DND-41 (cell line): ENCODE data around the gene KRT28.

Experiments used
- ATAC-seq: fragments of 200-7000 bp; cut with Tn5 transposase; 3 replicates; pipeline ENCODE4 v1.9.1; 2021; ENCODE audit warnings: low read depth; ENCODE audit not compliant: insufficient read depth
- DNase-seq: peaks from one replicate; pipeline ENCODE4 v3.0.0-alpha.2; 2020
- H2AFZ ChIP-seq: 2 replicates; pipeline ENCODE4 v1.6.0; 2012; ENCODE audit warnings: low read depth, low read length
- H3K27ac ChIP-seq: 2 replicates; pipeline ENCODE4 v1.5.1; 2012; ENCODE audit warnings: low read length, inconsistent platforms
- H3K27me3 ChIP-seq: fragments of 200-600 bp; sonication (generic); 2 replicates; pipeline ENCODE4 v1.6.0; 2012; ENCODE audit warnings: low read length, mild to moderate bottlenecking, inconsistent platforms; ENCODE audit not compliant: insufficient read depth, poor library complexity
- H3K36me3 ChIP-seq: 2 replicates; pipeline ENCODE4 v1.5.1; 2012; ENCODE audit warnings: low read length, inconsistent platforms; ENCODE audit not compliant: insufficient read depth
- H3K4me1 ChIP-seq: 2 replicates; pipeline ENCODE4 v1.5.1; 2012; ENCODE audit warnings: mild to moderate bottlenecking, low read length; ENCODE audit not compliant: insufficient read depth
- H3K4me2 ChIP-seq: 2 replicates; pipeline ENCODE4 v1.6.0; 2012; ENCODE audit warnings: mild to moderate bottlenecking, moderate library complexity, low read length, inconsistent platforms; ENCODE audit not compliant: insufficient read depth
- H3K4me3 ChIP-seq, 2 experiments: fragments of 200-600 bp in 1 of 2; shearing (Covaris generic) in 1 of 2; 2 replicates each; pipeline ENCODE4 v1.5.1; 2012 to 2016; ENCODE audit warnings: inconsistent platforms in 2 of 2, low read length in 2 of 2, mild to moderate bottlenecking in 2 of 2, low read depth in 1 of 2, moderate library complexity in 1 of 2
- H3K79me2 ChIP-seq: 2 replicates; pipeline ENCODE4 v1.6.0; 2012; ENCODE audit warnings: low read length, inconsistent platforms; ENCODE audit not compliant: insufficient read depth
- H3K9ac ChIP-seq: 2 replicates; pipeline ENCODE4 v1.6.0; 2012; ENCODE audit warnings: low read depth, mild to moderate bottlenecking, inconsistent platforms, low read length, moderate library complexity
- H3K9me3 ChIP-seq: 2 replicates; pipeline ENCODE4 v1.5.1; 2012; ENCODE audit warnings: low read length, moderate library complexity, mild to moderate bottlenecking, inconsistent platforms; ENCODE audit not compliant: insufficient read depth, severe bottlenecking
- H4K20me1 ChIP-seq: 2 replicates; pipeline ENCODE4 v1.6.0; 2012; ENCODE audit warnings: low read length; ENCODE audit not compliant: insufficient read depth
- EZH2 ChIP-seq: IDR thresholded peaks from 3 replicates; pipeline ENCODE4 v1.6.1; 2012; ENCODE audit warnings: borderline replicate concordance, low read depth, mild to moderate bottlenecking, moderate library complexity, low read length, inconsistent platforms; ENCODE audit not compliant: severe bottlenecking
- TF ChIP-seq, protein P1 (sequence below): IDR thresholded peaks from 2 replicates; pipeline ENCODE4 v1.5.1; 2012; ENCODE audit warnings: borderline replicate concordance, low read length, moderate library complexity, mild to moderate bottlenecking; ENCODE audit not compliant: poor library complexity, severe bottlenecking; ENCODE audit errors: extremely low read depth

Gene KRT28

DNA sequence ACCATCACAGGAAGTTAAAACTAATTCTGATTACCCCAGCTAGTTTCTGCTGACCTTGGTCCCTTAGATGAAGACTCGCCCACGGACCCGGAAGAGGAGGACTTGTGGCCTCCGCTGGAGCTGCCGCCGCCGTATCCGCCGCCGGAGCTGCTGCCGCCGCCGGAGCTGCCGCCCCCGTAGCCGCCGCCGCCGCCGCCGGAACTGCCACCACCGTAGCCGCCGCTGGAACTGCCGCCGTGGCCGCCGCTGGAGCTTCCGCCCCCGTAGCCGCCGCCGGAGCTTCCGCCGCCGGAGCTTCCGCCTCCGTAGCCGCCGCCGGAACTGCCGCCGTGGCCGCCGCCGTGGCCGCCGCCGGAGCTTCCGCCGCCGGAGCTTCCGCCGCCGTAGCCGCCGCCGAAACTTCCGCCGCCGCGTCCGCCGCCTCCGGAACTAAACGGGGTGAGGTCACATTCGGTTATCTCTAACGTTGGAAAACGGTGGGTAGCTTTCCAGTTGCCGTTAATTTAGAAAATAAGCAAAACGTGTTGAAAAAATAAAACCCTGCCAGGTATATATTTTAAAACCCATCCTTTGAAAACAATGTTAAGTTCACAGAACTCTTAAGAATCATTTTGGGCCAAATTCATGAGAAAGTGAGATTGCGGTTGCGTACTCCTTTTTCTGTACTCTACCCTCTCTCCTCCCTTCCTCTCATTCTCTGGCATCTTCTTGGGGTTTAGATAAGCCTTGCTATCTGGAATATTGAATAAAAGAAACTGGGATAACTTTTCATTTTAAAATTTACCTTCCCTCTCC is 19.2 kb upstream of the KRT28 start:
- H3K4me1 ChIP-seq, result peaks cover 28% of the 10 kb centered on the region
- no peaks in the 10 kb centered on the region for H4K20me1 ChIP-seq
- H3K4me2 ChIP-seq, result peak overlapping the region; percentile 87
- H3K27me3 ChIP-seq, result no peaks in the 10 kb centered on the region
- DNase-seq (peak; percentile 88), ATAC-seq (peak; percentile 93)
- peak overlapping the region; percentile 74 for H3K9ac ChIP-seq
- H2AFZ ChIP-seq, result peak overlapping the region; percentile 93
- peak overlapping the region; percentile 91 for H3K27ac ChIP-seq
- H3K4me3 ChIP-seq, result peak overlapping the region; percentile 80 to 97
- peaks cover 18% of the 10 kb centered on the region for H3K79me2 ChIP-seq
- H3K36me3 ChIP-seq, result peaks cover 6% of the 10 kb centered on the region
- TF ChIP-seq EZH2, result no peak
- TF ChIP-seq, protein P1, sequence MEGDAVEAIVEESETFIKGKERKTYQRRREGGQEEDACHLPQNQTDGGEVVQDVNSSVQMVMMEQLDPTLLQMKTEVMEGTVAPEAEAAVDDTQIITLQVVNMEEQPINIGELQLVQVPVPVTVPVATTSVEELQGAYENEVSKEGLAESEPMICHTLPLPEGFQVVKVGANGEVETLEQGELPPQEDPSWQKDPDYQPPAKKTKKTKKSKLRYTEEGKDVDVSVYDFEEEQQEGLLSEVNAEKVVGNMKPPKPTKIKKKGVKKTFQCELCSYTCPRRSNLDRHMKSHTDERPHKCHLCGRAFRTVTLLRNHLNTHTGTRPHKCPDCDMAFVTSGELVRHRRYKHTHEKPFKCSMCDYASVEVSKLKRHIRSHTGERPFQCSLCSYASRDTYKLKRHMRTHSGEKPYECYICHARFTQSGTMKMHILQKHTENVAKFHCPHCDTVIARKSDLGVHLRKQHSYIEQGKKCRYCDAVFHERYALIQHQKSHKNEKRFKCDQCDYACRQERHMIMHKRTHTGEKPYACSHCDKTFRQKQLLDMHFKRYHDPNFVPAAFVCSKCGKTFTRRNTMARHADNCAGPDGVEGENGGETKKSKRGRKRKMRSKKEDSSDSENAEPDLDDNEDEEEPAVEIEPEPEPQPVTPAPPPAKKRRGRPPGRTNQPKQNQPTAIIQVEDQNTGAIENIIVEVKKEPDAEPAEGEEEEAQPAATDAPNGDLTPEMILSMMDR, result no peak
- no peaks in the 10 kb centered on the region for H3K9me3 ChIP-seq

DNA sequence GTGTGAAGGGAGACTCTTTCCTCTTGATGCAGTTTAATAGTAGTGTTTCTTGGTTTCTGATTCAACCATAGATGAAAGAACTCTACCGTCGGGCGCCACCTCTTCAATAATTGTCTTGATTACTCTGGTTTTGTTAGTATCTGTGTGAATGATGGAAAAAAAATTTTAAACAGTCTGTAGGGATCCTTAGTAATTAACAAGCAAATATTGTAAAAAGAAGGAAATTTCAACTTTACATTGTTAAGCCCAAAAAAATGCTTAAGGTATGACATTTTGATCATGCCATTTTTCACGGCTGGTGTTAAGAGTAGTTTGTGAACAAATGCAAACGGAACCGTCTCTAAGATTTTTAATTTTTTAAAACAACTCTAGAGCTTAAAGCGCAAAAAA is 18.6 kb upstream of the KRT28 start:
- H2AFZ ChIP-seq, result peak overlapping the region; percentile 71
- TF ChIP-seq, protein P1, result no peak
- TF ChIP-seq EZH2, result no peak
- no peaks in the 10 kb centered on the region for H3K9me3 ChIP-seq
- no peak for ATAC-seq
- peaks cover 28% of the 10 kb centered on the region for H3K4me1 ChIP-seq
- peak overlapping the region; percentile 75 for H3K27ac ChIP-seq
- peak overlapping the region; percentile 74 for H3K9ac ChIP-seq
- peak overlapping the region; percentile 80 to 97 for H3K4me3 ChIP-seq
- H3K4me2 ChIP-seq, result peak overlapping the region; percentile 87
- H3K79me2 ChIP-seq, result peaks cover 18% of the 10 kb centered on the region
- H4K20me1 ChIP-seq, result no peaks in the 10 kb centered on the region
- no peaks in the 10 kb centered on the region for H3K27me3 ChIP-seq
- peaks cover 6% of the 10 kb centered on the region for H3K36me3 ChIP-seq
- DNase-seq, result no peak

DNA sequence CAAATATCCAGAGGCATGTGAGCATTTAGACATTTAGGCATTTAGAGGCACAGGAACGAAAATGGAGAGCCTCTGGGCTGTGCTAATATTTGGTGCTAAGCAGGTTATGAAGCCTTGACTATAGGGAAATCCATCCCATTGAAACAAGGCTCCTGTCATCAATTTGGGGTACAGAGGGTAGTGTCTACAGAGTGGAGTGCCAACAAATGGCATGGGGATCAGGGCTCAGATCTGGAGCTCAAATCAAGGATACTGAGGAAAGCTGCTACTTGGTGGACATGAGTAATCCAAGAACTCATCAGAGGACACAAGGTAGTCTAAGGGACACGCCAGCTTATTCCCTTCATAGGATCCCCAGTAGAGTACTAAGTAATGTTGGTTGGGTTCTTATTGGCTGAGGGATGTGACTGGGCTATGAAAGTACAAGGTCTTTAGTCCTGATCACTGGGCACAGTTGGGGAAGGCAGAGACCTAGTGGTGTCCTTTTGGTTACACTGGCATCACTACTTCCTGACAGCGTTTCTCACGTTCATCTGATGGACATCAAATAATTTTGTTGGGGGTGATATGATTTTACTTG is 17.4 kb upstream of the KRT28 start:
- Histone ChIP-seq H3K9ac (no peak overlapping the region), H3K4me2 (peak overlapping the region; percentile 87; the same call in 1 of the 2 replicates), H3K27me3 (no peaks in the 10 kb centered on the region), H3K27ac (no peak overlapping the region), H3K36me3 (peaks cover 6% of the 10 kb centered on the region), H4K20me1 (no peaks in the 10 kb centered on the region), H2AFZ (no peak overlapping the region), H3K9me3 (no peaks in the 10 kb centered on the region), H3K4me3 (no peak overlapping the region), H3K4me1 (peaks cover 28% of the 10 kb centered on the region), H3K79me2 (peaks cover 18% of the 10 kb centered on the region)
- DNase-seq (no peak), ATAC-seq (no peak)
- TF ChIP-seq, protein P1, result no peak
- TF ChIP-seq EZH2, result no peak
